ENCODE results near the gene UAP1L1.

DNA sequence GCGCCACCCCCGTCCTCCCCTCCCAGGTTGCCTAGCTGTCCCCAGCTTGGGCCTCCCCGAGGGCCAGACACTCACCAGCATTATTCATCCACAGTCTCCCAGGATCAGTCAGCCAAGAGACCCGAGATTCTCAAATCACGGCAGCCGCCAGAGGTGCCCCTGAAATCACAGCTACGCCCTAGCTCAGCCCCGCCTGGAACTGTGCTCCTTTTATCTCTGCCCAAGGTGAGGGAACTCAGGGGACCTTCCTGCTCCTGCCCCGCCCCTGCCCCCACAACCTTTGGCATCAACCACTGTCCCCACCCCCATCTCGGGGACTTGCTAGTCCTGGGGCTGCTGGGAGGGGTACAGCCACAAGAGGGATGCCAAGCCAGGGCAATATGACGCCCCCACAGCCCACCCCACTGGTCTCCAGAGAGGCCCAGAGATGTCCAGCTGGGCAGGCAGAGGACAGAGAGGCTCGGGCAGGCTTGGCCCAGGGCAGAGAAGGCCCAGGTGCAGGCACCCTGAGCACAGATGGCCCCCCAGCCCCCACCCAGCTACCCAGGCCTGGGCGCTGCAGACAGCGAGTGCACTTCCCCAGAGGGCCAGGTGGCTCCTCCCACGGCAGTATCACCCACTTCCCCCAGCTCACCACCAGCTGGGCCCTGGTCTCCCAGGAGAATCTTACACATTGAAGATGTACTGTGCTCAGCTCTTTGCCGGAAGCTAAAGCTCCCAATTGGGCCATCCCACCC is 45.2 kb upstream of the UAP1L1 start, which contains the start of gene FUT7:
- TF ChIP-seq POLR2AphosphoS5 (IDR thresholded peaks at IDR 0.05; ENCODE audit: low read depth) (no peak), EZH2 (IDR thresholded peaks at IDR 0.05; ENCODE audit: low read depth, unreplicated experiment) (no peak)
- TF ChIP-seq, protein P1, sequence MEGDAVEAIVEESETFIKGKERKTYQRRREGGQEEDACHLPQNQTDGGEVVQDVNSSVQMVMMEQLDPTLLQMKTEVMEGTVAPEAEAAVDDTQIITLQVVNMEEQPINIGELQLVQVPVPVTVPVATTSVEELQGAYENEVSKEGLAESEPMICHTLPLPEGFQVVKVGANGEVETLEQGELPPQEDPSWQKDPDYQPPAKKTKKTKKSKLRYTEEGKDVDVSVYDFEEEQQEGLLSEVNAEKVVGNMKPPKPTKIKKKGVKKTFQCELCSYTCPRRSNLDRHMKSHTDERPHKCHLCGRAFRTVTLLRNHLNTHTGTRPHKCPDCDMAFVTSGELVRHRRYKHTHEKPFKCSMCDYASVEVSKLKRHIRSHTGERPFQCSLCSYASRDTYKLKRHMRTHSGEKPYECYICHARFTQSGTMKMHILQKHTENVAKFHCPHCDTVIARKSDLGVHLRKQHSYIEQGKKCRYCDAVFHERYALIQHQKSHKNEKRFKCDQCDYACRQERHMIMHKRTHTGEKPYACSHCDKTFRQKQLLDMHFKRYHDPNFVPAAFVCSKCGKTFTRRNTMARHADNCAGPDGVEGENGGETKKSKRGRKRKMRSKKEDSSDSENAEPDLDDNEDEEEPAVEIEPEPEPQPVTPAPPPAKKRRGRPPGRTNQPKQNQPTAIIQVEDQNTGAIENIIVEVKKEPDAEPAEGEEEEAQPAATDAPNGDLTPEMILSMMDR (conservative IDR thresholded peaks at IDR 0.05; ENCODE audit: low read depth in 2 of 2), result no peak

Measured in GM23338 (cell line).